ENCODE results near the gene JAML.

DNA sequence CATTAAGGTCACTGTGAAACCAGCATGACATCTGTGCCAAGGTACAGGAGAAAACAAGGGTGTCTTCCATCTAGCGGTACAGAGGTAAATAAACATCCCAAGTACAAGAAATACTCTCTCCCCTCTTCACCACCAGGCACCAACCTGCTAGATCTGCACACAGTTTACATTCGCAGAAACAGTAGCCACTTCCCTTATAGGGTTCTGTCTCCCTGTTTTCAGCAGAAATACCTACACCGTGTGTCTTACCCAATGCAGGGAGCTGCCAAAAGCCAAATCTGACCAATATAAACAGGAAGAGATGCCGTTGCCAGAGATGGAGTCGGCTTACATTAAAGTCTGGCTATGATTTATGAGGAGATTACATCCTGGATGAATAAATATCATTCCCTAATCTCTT is 73.4 kb downstream of the JAML start:
- TF ChIP-seq, protein P1, sequence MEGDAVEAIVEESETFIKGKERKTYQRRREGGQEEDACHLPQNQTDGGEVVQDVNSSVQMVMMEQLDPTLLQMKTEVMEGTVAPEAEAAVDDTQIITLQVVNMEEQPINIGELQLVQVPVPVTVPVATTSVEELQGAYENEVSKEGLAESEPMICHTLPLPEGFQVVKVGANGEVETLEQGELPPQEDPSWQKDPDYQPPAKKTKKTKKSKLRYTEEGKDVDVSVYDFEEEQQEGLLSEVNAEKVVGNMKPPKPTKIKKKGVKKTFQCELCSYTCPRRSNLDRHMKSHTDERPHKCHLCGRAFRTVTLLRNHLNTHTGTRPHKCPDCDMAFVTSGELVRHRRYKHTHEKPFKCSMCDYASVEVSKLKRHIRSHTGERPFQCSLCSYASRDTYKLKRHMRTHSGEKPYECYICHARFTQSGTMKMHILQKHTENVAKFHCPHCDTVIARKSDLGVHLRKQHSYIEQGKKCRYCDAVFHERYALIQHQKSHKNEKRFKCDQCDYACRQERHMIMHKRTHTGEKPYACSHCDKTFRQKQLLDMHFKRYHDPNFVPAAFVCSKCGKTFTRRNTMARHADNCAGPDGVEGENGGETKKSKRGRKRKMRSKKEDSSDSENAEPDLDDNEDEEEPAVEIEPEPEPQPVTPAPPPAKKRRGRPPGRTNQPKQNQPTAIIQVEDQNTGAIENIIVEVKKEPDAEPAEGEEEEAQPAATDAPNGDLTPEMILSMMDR (IDR thresholded peaks at IDR 0.05), result no peak
- no peak for TF ChIP-seq POLR2A (IDR thresholded peaks at IDR 0.05)
